KOPT-K1 (cell line): ENCODE results near the gene CABP2.
"Not testable (repeated sequence)": the region's sequence is repeated elsewhere in the genome, so short reads cannot be mapped to it uniquely, and the experiment has no call there.

Experiments used
- H3K27ac ChIP-seq: fragments of 200-600 bp; sonication (generic); 2 replicates; pipeline ENCODE4 v1.5.1; 2016; ENCODE audit warnings: antibody characterized with exemption, mild to moderate bottlenecking, low read depth, low read length; ENCODE audit not compliant: poor library complexity, severe bottlenecking
- H3K36me3 ChIP-seq: fragments of 200-600 bp; sonication (generic); 2 replicates; pipeline ENCODE4 v1.5.1; 2017; ENCODE audit warnings: antibody characterized with exemption, mild to moderate bottlenecking, low read length, moderate library complexity; ENCODE audit not compliant: insufficient read depth
- H3K9me3 ChIP-seq: fragments of 200-600 bp; sonication (generic); 2 replicates; pipeline ENCODE4 v1.5.1; 2017; ENCODE audit warnings: antibody characterized with exemption, low read length, mild to moderate bottlenecking; ENCODE audit not compliant: insufficient read depth, poor library complexity, severe bottlenecking

Gene CABP2

DNA sequence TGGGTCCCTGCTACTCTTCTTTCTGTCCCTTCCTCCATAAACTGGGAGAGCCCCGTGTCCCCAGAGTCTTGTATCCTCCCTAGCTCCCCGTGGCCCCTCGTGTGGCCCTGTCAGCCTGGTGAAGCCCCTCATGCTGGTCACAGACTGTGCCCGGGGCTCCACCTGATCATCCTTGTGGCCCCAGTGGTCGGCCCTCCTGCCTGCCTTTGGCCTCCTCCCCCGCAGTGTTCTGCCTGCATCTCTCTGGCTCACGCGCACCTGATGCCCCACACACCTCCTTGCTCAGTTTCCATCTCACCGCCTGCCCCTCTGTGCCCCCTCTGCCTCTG, 1.2 kb upstream of the CABP2 start:
- H3K36me3 ChIP-seq = no peaks in the 10 kb centered on the region
- no peak overlapping the region for H3K27ac ChIP-seq
- H3K9me3 ChIP-seq = no peaks in the 10 kb centered on the region

- Histone ChIP-seq H3K27ac (no peak overlapping the region), H3K36me3 (no peaks in the 10 kb centered on the region), H3K9me3 (no peaks in the 10 kb centered on the region)
Measured at GRCh38 chr11:67523556-67524479, 572 bp upstream of the CABP2 start.

- Histone ChIP-seq H3K27ac (no peak overlapping the region), H3K36me3 (no peaks in the 10 kb centered on the region), H3K9me3 (no peaks in the 10 kb centered on the region)
Measured at GRCh38 chr11:67522338-67522737, 908 bp downstream of the CABP2 start.

DNA sequence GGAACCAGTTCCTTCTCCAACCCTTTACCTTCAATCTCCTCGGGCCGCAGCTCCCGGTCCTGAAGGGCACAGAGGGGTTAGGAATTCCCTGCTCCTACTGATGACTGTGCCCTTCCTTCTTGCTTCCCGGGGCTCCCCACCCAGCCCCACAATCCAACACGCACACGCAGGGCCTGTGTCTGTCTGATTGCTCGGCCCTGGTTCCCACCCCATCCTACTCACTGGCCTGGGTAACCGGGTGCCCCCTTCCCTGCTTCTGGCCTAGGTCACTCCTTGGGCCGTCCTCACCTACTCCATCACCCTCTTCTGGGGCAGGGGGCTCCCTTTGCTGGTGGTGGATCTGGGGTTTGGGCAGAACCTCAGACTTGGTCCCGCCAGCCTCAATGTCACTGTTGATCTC, 1.3 kb downstream of the CABP2 start:
- Histone ChIP-seq H3K27ac (no peak overlapping the region), H3K9me3 (no peaks in the 10 kb centered on the region), H3K36me3 (no peaks in the 10 kb centered on the region)

- Histone ChIP-seq H3K9me3 (no peaks in the 10 kb centered on the region), H3K36me3 (no peaks in the 10 kb centered on the region), H3K27ac (no peak overlapping the region)
Measured at GRCh38 chr11:67520856-67521824, 2.1 kb downstream of the CABP2 start.

- no peaks in the 10 kb centered on the region for H3K36me3 ChIP-seq
- no peaks in the 10 kb centered on the region for H3K9me3 ChIP-seq
- no peak overlapping the region for H3K27ac ChIP-seq
Measured at GRCh38 chr11:67519726-67520125, 3.5 kb downstream of the CABP2 start.

DNA sequence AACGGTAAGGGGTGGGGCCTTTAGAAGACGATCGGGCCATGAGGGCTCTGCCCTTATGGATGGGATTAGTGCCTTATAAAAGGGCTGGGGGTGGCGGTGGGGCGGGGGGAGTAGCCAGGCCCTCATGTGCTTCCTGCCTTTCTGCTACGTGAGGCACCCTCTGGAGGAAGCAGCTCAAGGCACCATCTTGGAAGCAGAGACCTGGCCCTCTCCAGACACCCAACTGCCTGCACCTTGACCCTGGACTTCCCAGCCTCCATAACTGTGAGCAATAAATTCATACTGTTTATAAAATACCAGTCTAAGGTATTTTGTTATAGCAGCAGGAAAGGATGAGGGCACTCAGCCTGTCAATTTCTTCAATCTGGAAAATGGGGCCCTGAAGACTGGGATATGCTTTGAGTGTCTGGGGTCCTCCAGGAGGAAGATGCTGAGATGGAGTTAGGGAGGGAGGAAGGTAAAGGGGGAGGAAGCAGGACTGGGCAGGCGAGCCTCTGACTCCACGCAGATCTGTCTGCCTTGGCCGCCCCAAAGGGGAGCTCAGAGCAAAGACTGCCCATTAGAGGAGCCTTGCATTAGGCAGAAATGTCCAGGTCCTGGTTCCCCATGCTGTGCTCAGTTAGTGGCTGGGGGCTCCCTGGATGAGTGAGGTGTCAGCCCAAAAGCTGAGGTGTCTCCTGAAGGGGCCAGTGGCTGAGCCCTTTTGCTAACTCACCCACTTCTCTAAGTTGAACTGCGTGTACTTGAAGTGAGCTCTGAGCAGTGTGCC, 5.3 kb downstream of the CABP2 start:
- Histone ChIP-seq H3K9me3 (no peaks in the 10 kb centered on the region), H3K27ac (no peak overlapping the region), H3K36me3 (no peaks in the 10 kb centered on the region)

DNA sequence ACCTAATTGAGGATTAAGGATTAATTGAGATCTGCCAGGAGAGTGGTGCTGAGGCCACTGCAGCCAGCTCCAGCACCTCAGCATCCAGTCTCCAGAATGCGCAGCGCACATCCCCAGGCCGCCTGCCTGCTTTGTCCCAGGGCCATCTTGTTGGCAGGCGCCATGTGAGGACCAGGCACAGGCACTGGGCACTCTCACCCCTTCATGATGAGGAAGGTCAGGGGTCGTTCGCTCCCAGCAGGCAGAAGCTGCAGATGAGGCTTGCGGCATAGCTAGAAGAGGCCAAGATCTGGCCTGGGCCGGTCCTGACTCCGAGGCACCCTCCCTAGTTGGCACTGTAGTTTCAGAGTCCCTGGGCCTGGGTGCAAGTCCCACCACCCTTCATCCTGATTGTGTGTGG, 6.4 kb downstream of the CABP2 start:
- H3K36me3 ChIP-seq = no peaks in the 10 kb centered on the region
- H3K27ac ChIP-seq = no peak overlapping the region
- H3K9me3 ChIP-seq = no peaks in the 10 kb centered on the region

DNA sequence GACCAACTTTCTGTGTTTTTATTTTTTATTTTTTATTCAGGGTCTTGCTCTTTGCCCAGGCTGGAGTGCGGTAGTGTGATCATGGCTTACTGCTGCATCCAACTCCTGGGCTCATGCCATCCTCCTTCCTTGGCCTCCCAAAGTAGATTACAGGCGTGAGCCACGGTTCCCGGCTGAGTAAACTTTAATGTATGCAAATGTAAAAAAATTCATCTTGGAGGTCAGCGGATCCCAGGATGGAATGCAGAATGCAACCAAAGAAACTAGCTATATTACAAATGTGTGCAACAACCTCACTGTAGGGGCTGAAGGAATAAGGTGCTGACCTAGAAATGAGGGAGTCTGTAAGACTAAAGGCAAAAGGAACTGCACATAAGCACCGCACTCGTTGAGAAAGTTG, 9.1 kb downstream of the CABP2 start:
- H3K36me3 ChIP-seq = no peaks in the 10 kb centered on the region
- no peaks in the 10 kb centered on the region for H3K9me3 ChIP-seq
- no peak overlapping the region for H3K27ac ChIP-seq

DNA sequence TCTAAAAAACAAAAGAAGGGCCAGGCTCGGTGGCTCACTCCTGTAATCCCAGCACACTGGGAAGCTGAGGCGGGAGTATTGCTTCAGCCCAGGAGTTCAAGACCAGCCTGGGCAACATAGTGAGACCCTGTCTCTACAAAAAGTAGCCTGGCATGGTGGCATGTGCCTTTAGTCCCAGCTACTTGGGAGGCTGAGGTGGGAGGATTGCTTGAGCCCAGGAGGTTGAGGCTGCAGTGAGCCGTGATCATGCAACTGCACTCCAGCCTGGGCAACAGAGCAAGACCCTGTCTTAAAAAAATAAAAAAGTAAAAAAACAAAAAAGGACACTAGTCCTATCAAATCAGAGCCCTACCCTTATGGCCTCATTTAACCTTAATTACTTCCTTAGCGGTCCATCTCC, 11.7 kb downstream of the CABP2 start:
- H3K9me3 ChIP-seq, H3K27ac ChIP-seq, H3K36me3 ChIP-seq: not testable (repeated sequence)

GRCh38 chr11:67510023-67510345, 13.3 kb downstream of the CABP2 start:
- no peaks in the 10 kb centered on the region for H3K36me3 ChIP-seq
- H3K9me3 ChIP-seq = no peaks in the 10 kb centered on the region
- H3K27ac ChIP-seq = no peak overlapping the region

GRCh38 chr11:67508486-67509121, 14.6 kb downstream of the CABP2 start:
- Histone ChIP-seq H3K9me3 (no peaks in the 10 kb centered on the region), H3K36me3 (no peaks in the 10 kb centered on the region), H3K27ac (peak overlapping the region; percentile 82)

DNA sequence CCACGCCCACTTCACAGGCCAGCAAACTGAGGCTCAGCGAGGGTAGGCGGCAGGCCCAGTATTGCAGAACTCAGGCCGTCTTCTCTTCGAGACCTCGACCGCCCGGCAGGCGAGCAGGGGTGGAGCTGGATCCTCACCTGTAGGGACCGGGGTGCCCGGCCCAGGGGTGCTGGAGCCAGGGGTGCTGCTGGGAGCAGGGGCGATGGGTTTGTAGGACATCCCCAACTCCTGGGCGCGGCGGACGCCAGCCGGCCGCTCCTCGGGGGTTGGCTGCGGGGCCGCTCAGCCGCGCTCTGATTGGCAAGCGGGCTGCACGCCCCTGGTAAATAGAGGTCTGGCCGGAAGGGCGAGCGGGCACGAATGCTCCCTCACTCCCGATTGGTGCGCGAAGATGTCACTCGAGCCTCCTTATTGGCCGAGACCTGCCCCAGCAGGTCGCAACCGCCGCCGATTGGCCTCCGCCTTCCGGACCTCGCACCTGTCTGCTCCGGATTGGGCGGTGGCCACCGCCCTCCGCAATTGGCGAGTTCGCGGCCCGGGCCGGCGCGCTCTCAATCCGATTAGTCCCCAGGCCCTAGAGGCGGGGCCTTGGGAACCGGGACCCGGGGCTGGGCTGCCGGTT, 15.3 kb downstream of the CABP2 start, which contains the start of gene CDK2AP2:
CDK2AP2 (minus strand) TSS at position 299 of the 622 bp plus-strand sequence; CDS start at position 219, 80 bp downstream.
- Histone ChIP-seq H3K36me3 (no peaks in the 10 kb centered on the region), H3K27ac (peak within 1 kb of the TSS; percentile 82), H3K9me3 (no peaks in the 10 kb centered on the region)

DNA sequence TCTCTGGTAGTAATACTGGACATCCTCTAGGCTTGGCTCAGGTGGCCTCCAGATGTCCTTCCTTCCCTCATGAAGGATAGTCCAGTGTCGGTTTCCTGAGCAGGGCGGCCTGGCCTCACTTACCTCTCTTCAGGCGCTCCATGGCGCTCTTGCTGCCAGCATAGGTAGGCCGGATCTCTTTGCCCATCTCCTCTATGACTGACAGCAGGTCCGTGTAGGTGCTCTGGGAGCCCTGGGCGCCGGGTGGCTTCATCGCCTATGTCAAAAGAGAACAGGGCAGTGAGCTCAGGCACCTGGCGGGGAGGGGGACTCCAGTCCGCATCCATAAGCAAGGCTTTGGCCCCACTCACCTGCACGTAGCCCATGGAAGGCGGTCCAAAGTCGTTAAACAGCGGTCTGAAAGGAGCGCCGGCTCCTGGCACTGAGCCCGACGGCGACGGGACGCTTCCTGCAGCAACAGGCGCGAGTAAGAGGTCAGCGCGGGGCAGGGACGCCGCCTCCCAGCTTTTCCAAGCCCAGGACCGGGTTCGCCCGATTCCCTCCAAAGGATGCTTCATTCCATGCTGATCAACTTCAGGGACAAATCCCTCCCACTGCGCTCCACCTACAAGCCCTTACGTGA, 15.9 kb downstream of the CABP2 start:
- Histone ChIP-seq H3K9me3 (no peaks in the 10 kb centered on the region), H3K36me3 (no peaks in the 10 kb centered on the region), H3K27ac (peak overlapping the region; percentile 82)
